Esophagus squamous epithelium (tissue), 5 donors: ENCODE measurements around the gene NEO1. TPM values are rescaled to one million over a fixed set of nuclear protein-coding genes. Genes with fewer than 3 reads are reported as not detected.
A peak's percentile ranks its signal among the peaks of the same experiment; 100 is the strongest.

ENCODE experiments used
- DNase-seq: peaks from one replicate; lab custom pipeline; 2025; lab: John Stamatoyannopoulos, UW
- H3K27ac ChIP-seq, 4 donors: fragments of 200-600 bp; sonication (generic); one replicate each; pipeline ENCODE4 v1.5.1; 2016 to 2019; ENCODE audit warnings: mild to moderate bottlenecking in 1 of 4
- H3K27me3 ChIP-seq, 4 donors: fragments of 200-600 bp; sonication (generic); 1 replicate in 3 of 4; 2 replicates in 1 of 4; pipeline versions ENCODE4 v1.5.1 to v1.6.0; 2017 to 2021; ENCODE audit warnings: antibody characterized with exemption in 1 of 4
- H3K36me3 ChIP-seq, 3 donors: fragments of 200-600 bp; sonication (generic); one replicate each; pipeline ENCODE4 v1.5.1; 2016 to 2019
- H3K4me1 ChIP-seq, 3 donors: fragments of 200-600 bp; sonication (generic); one replicate each; pipeline ENCODE4 v1.5.1; 2017 to 2019
- H3K4me3 ChIP-seq, 4 donors: fragments of 200-600 bp; sonication (generic); 1 replicate in 3 of 4; 2 replicates in 1 of 4; pipeline ENCODE4 v1.5.1; 2016 to 2019; ENCODE audit warnings: mild to moderate bottlenecking in 2 of 4, moderate library complexity in 1 of 4
- H3K9me3 ChIP-seq, 3 donors: fragments of 200-600 bp; sonication (generic); one replicate each; pipeline ENCODE4 v1.5.1; 2016 to 2019
- CTCF ChIP-seq, 6 experiments: fragments of 450-650 bp in 4 of 6; fragments of 200-600 bp in 2 of 6; sonication (generic) in 2 of 6; IDR thresholded peaks; one replicate each; pipeline ENCODE4 v1.5.1; 2016 to 2019; ENCODE audit warnings: antibody characterized with exemption in 6 of 6, mild to moderate bottlenecking in 4 of 6, moderate library complexity in 4 of 6
- POLR2A ChIP-seq, 4 donors: fragments of 450-650 bp; IDR thresholded peaks; one replicate each; pipeline ENCODE4 v1.6.1; 2017; ENCODE audit warnings: antibody characterized with exemption in 4 of 4, mild to moderate bottlenecking in 4 of 4, moderate library complexity in 3 of 4
- WGBS, 2 donors: methylation state at CpG; one replicate each; pipeline ENCODE4 v1.1.5; 2018; 5-methylcytosine and 5-hydroxymethylcytosine counted together
- intact Hi-C: fragments of 100-400 bp; cut with DNase I; formaldehyde crosslinking; loops from one replicate; pipeline ENCODE4 v1.15.0; 2022
- total RNA-seq, 4 donors: library from RNA; depleted of rRNA; stranded (reverse); fragments of >200 nt; gene quantifications; one replicate each; pipeline ENCODE4 v1.1.0, GENCODE V29; 2016
- donor health status: DM: yes; HTN: yes; CAD: no.

Gene NEO1
- total RNA-seq, 4 donors from 2014 or later: 9.2 to 32.0 (median 15.0) TPM

- no peaks in the 10 kb centered on the region for H3K4me1 ChIP-seq
- no peak overlapping the region for H3K4me3 ChIP-seq
- H3K36me3 ChIP-seq: peaks cover 0 to 30% (median 0%) of the 10 kb centered on the region in 3 donors
- WGBS, 2 donors: 67 to 69% methylated on average over 3 of the region's 3 CpGs
- H3K27ac ChIP-seq: no peak overlapping the region
- no peaks in the 10 kb centered on the region for H3K9me3 ChIP-seq
- no peaks in the 10 kb centered on the region for H3K27me3 ChIP-seq
- intact Hi-C loops: no loop called here
- TF ChIP-seq POLR2A (IDR thresholded peaks at IDR 0.05) (no peak), CTCF (IDR thresholded peaks at IDR 0.05) (no peak)
- DNase-seq: no peak
Measured at GRCh38 chr15:73141216-73141900, 89.1 kb downstream of the NEO1 start.

- Histone ChIP-seq H3K4me1 (no peaks in the 10 kb centered on the region), H3K27ac (no peak overlapping the region), H3K4me3 (no peak overlapping the region), H3K36me3 (peaks cover 0 to 17% (median 0%) of the 10 kb centered on the region in 3 donors), H3K27me3 (no peaks in the 10 kb centered on the region), H3K9me3 (no peaks in the 10 kb centered on the region)
- no peak for DNase-seq
- TF ChIP-seq POLR2A (IDR thresholded peaks at IDR 0.05) (no peak), CTCF (IDR thresholded peaks at IDR 0.05) (no peak)
- 84 to 86% methylated on average over 7 to 8 of the region's 12 CpGs for WGBS, 2 donors
- intact Hi-C loops: no loop called here
Measured at GRCh38 chr15:73142802-73143762, 90.8 kb downstream of the NEO1 start.

GRCh38 chr15:73143763-73144155 lies 91.5 kb downstream of the NEO1 start:
- H3K27ac ChIP-seq: no peak overlapping the region
- 77 to 87% methylated on average over 1 of the region's 1 CpG for WGBS, 2 donors
- TF ChIP-seq POLR2A (IDR thresholded peaks at IDR 0.05) (no peak), CTCF (IDR thresholded peaks at IDR 0.05) (no peak)
- H3K36me3 ChIP-seq: peaks cover 0 to 17% (median 0%) of the 10 kb centered on the region in 3 donors
- no peak overlapping the region for H3K4me3 ChIP-seq
- DNase-seq: no peak
- H3K9me3 ChIP-seq: no peaks in the 10 kb centered on the region
- H3K4me1 ChIP-seq: no peaks in the 10 kb centered on the region
- H3K27me3 ChIP-seq: no peaks in the 10 kb centered on the region
- intact Hi-C loops: no loop called here

- TF ChIP-seq CTCF (IDR thresholded peaks at IDR 0.05) (no peak), POLR2A (IDR thresholded peaks at IDR 0.05) (no peak)
- peaks cover 0 to 15% (median 0%) of the 10 kb centered on the region in 3 donors for H3K36me3 ChIP-seq
- no peak overlapping the region for H3K27ac ChIP-seq
- no peaks in the 10 kb centered on the region for H3K9me3 ChIP-seq
- H3K27me3 ChIP-seq: no peaks in the 10 kb centered on the region
- intact Hi-C loops: no loop called here
- no peak overlapping the region for H3K4me3 ChIP-seq
- no peak for DNase-seq
- peaks cover 0 to 5% (median 0%) of the 10 kb centered on the region in 3 donors for H3K4me1 ChIP-seq
Measured at GRCh38 chr15:73146419-73146818, 94.2 kb downstream of the NEO1 start.

GRCh38 chr15:73150831-73151230 lies 98.6 kb downstream of the NEO1 start:
- no peak for DNase-seq
- H3K27ac ChIP-seq: no peak overlapping the region
- peaks cover 0 to 5% (median 0%) of the 10 kb centered on the region in 3 donors for H3K9me3 ChIP-seq
- peaks cover 0 to 5% (median 0%) of the 10 kb centered on the region in 3 donors for H3K4me1 ChIP-seq
- peaks cover 0 to 5% (median 0%) of the 10 kb centered on the region in 3 donors for H3K36me3 ChIP-seq
- H3K27me3 ChIP-seq: no peaks in the 10 kb centered on the region
- TF ChIP-seq CTCF (IDR thresholded peaks at IDR 0.05): peak in 1 of 6 experiments; percentile 25
- TF ChIP-seq POLR2A (IDR thresholded peaks at IDR 0.05): no peak
- 62 to 67% methylated on average over 2 of the region's 2 CpGs for WGBS, 2 donors
- intact Hi-C loops: no loop called here
- H3K4me3 ChIP-seq: no peak overlapping the region
